HG02938 (cell line): ENCODE results near the gene ARHGAP44.

ENCODE experiments used
- ATAC-seq: cut with Tn5 transposase; IDR thresholded peaks from one replicate; pipeline ENCODE4 v1.9.1; 2021; ENCODE audit warnings: mild to moderate bottlenecking, moderate library complexity; ENCODE audit not compliant: unreplicated experiment

Gene ARHGAP44

GRCh38 chr17:12887088-12887487 lies 97.8 kb downstream of the ARHGAP44 start:
- ATAC-seq: no peak

GRCh38 chr17:12896180-12896785 lies 107.0 kb downstream of the ARHGAP44 start:
- no peak for ATAC-seq

GRCh38 chr17:12898110-12898509 lies 108.8 kb downstream of the ARHGAP44 start:
- no peak for ATAC-seq

- no peak for ATAC-seq
These were observed 110.3 kb downstream of the ARHGAP44 start for GRCh38 chr17:12899604-12900003.

GRCh38 chr17:12900474-12900873 lies 111.2 kb downstream of the ARHGAP44 start:
- no peak for ATAC-seq

GRCh38 chr17:12902046-12902445 lies 112.7 kb downstream of the ARHGAP44 start:
- no peak for ATAC-seq

GRCh38 chr17:12907477-12907876 lies 118.2 kb downstream of the ARHGAP44 start:
- no peak for ATAC-seq

GRCh38 chr17:12909046-12909445 lies 119.7 kb downstream of the ARHGAP44 start:
- no peak for ATAC-seq

GRCh38 chr17:12909511-12909910 lies 120.2 kb downstream of the ARHGAP44 start:
- ATAC-seq: no peak

GRCh38 chr17:12911239-12911638 lies 121.9 kb downstream of the ARHGAP44 start:
- ATAC-seq: no peak

GRCh38 chr17:12917399-12917798 lies 128.1 kb downstream of the ARHGAP44 start:
- ATAC-seq: no peak

- no peak for ATAC-seq
These were observed 128.8 kb downstream of the ARHGAP44 start for GRCh38 chr17:12918142-12918541.

GRCh38 chr17:12922120-12922519 lies 132.8 kb downstream of the ARHGAP44 start:
- ATAC-seq: no peak

- ATAC-seq: no peak
These were observed 135.3 kb downstream of the ARHGAP44 start for GRCh38 chr17:12924614-12925013.

GRCh38 chr17:12927001-12927400 lies 137.7 kb downstream of the ARHGAP44 start:
- no peak for ATAC-seq

GRCh38 chr17:12927541-12928425 lies 138.5 kb downstream of the ARHGAP44 start:
- ATAC-seq: no peak

- no peak for ATAC-seq
These were observed 139.4 kb downstream of the ARHGAP44 start for GRCh38 chr17:12928736-12929135.

- no peak for ATAC-seq
These were observed 147.2 kb downstream of the ARHGAP44 start for GRCh38 chr17:12936501-12936900.

- ATAC-seq: no peak
These were observed 151.4 kb downstream of the ARHGAP44 start for GRCh38 chr17:12940699-12941098.

- no peak for ATAC-seq
These were observed 157.7 kb downstream of the ARHGAP44 start for GRCh38 chr17:12947047-12947446.

- no peak for ATAC-seq
These were observed 162.7 kb downstream of the ARHGAP44 start for GRCh38 chr17:12952012-12952411.

GRCh38 chr17:12953156-12953555 lies 163.9 kb downstream of the ARHGAP44 start:
- no peak for ATAC-seq
